GM12864 (cell line): Measurements from ENCODE around the gene CACNA1D.

Source experiments
- DNase-seq: peaks from one replicate; pipeline ENCODE4 v3.0.0-alpha.2; 2011; ENCODE audit warnings: low read depth
- H3K4me3 ChIP-seq: 2 replicates; pipeline ENCODE4 v1.5.1; 2011; ENCODE audit warnings: mild to moderate bottlenecking, low read depth, low read length, control low read depth
- CTCF ChIP-seq: IDR thresholded peaks from 2 replicates; pipeline ENCODE4 v1.5.1; 2011; ENCODE audit warnings: low read depth, mild to moderate bottlenecking, moderate library complexity, low read length, control low read depth, inconsistent platforms; ENCODE audit errors: missing control alignments

The CACNA1D gene

GRCh38 chr3:53525765-53526703 is 31.6 kb downstream of the CACNA1D start:
- TF ChIP-seq CTCF: no peak
- no peak for DNase-seq
- H3K4me3 ChIP-seq: no peak overlapping the region

- TF ChIP-seq CTCF: no peak
- no peak overlapping the region for H3K4me3 ChIP-seq
- DNase-seq: no peak
These were observed 32.3 kb downstream of the CACNA1D start for GRCh38 chr3:53526704-53527055.

GRCh38 chr3:53530205-53530604 is 35.8 kb downstream of the CACNA1D start:
- no peak overlapping the region for H3K4me3 ChIP-seq
- TF ChIP-seq CTCF: no peak
- no peak for DNase-seq

GRCh38 chr3:53531749-53532148 is 37.3 kb downstream of the CACNA1D start:
- TF ChIP-seq CTCF: no peak
- DNase-seq: no peak
- H3K4me3 ChIP-seq: no peak overlapping the region

GRCh38 chr3:53533472-53533871 is 39.1 kb downstream of the CACNA1D start:
- no peak overlapping the region for H3K4me3 ChIP-seq
- no peak for TF ChIP-seq CTCF
- no peak for DNase-seq

GRCh38 chr3:53534216-53534615 is 39.8 kb downstream of the CACNA1D start:
- H3K4me3 ChIP-seq: no peak overlapping the region
- DNase-seq: no peak
- TF ChIP-seq CTCF: no peak
